ENCODE data around the gene PTPN12. TPM values are rescaled to one million over a fixed set of nuclear protein-coding genes. Genes with fewer than 3 reads are reported as not detected.

PTPN12 gene
- total and polyA plus RNA-seq, 2 donors (not counting 1 experiment from before 2014, with no cell fraction given), result 18.0 to 78.8 TPM

- Histone ChIP-seq H3K4me2 (replicated peaks; ENCODE audit: low read depth, low read length, poor library complexity, severe bottlenecking) (no peak overlapping the region), H3K27ac (ENCODE audit: low read length in 2 of 2) (no peak overlapping the region), H3K4me1 (ENCODE audit: control insufficient read depth in 2 of 2, insufficient read depth in 2 of 2, low read length in 2 of 2) (no peaks in the 10 kb centered on the region), H3K9me3 (ENCODE audit: control extremely low read depth in 1 of 3, control insufficient read depth in 2 of 3, insufficient read depth in 1 of 3, low read length in 2 of 3) (no peaks in the 10 kb centered on the region), H3K36me3 (replicated peaks in 1 of 2; ENCODE audit: control extremely low read depth in 1 of 2, control insufficient read depth in 1 of 2, extremely low read depth in 1 of 2, insufficient read depth in 2 of 2, low read length in 1 of 2) (no peaks in the 10 kb centered on the region), H3K79me2 (ENCODE audit: control insufficient read depth, insufficient read depth, low read length) (no peaks in the 10 kb centered on the region), H4K20me1 (ENCODE audit: control insufficient read depth, insufficient read depth, low read length, poor library complexity, severe bottlenecking) (no peaks in the 10 kb centered on the region), H3K27me3 (replicated peaks in 1 of 4; ENCODE audit: control extremely low read depth in 1 of 4, control insufficient read depth in 3 of 4, insufficient read depth in 4 of 4, low read length in 3 of 4) (no peaks in the 10 kb centered on the region), H3K4me3 (ENCODE audit: control extremely low read depth in 1 of 5, extremely low read depth in 1 of 5, insufficient read depth in 1 of 5, low read depth in 2 of 5, low read length in 4 of 5) (no peak overlapping the region), H2AFZ (ENCODE audit: insufficient read depth, low read depth, low read length, poor library complexity, severe bottlenecking) (no peak overlapping the region), H3K9ac (ENCODE audit: low read length) (no peak overlapping the region)
- CTCF ChIA-PET, result interaction anchor here (1.0 to 1.4 kb wide), 2 partner anchors 9 to 16 kb away, joined by 3 to 4 read pairs; no protein-coding TSS in a partner anchor
- Mint-ChIP-seq H3K27ac (no peak overlapping the region), H3K4me3 (no peak overlapping the region), H3K4me1 (no peaks in the 10 kb centered on the region), H3K27me3 (no peaks in the 10 kb centered on the region), H3K9me3 (ENCODE audit: insufficient read depth) (no peaks in the 10 kb centered on the region)
- intact Hi-C loops (cut with micrococcal nuclease), result no loop called here
- DNase-seq (no peak), ATAC-seq (ENCODE audit: low read depth) (no peak)
- no CpG with 5 or more reads among the region's 6 CpGs for WGBS (ENCODE audit: insufficient coverage)
- POLR2A ChIA-PET, result interaction anchor here (0.5 kb wide), 1 partner anchor 688 kb away, joined by 3 read pairs; no protein-coding TSS in a partner anchor
- TF ChIP-seq EZH2 (IDR thresholded peaks at IDR 0.05; ENCODE audit: borderline replicate concordance, insufficient read depth, low read depth, low read length, poor library complexity, severe bottlenecking), result no peak
- no peak for TF ChIP-seq CTCF (IDR thresholded peaks at IDR 0.05)
These were observed 130.5 kb downstream of the PTPN12 start for GRCh38 chr7:77667459-77668086.

GRCh38 chr7:77674878-77675277 lies 137.8 kb downstream of the PTPN12 start:
- DNase-seq, result no peak
- ChIA-PET POLR2A (no interaction called here), CTCF (interaction anchor here (2.2 kb wide), 1 partner anchor 23 kb away, joined by 7 read pairs; no protein-coding TSS in a partner anchor)
- no peaks in the 10 kb centered on the region for H3K27me3 Mint-ChIP-seq
- TF ChIP-seq EZH2 (IDR thresholded peaks at IDR 0.05; ENCODE audit: borderline replicate concordance, insufficient read depth, low read depth, low read length, poor library complexity, severe bottlenecking) (no peak), CTCF (IDR thresholded peaks at IDR 0.05) (no peak)
- no peak overlapping the region for H3K4me3 Mint-ChIP-seq
- Histone ChIP-seq H3K27ac (ENCODE audit: low read length in 2 of 2) (no peak overlapping the region), H3K4me2 (replicated peaks; ENCODE audit: low read depth, low read length, poor library complexity, severe bottlenecking) (no peak overlapping the region), H3K9me3 (ENCODE audit: control extremely low read depth in 1 of 3, control insufficient read depth in 2 of 3, insufficient read depth in 1 of 3, low read length in 2 of 3) (no peaks in the 10 kb centered on the region), H2AFZ (ENCODE audit: insufficient read depth, low read depth, low read length, poor library complexity, severe bottlenecking) (no peak overlapping the region), H3K9ac (ENCODE audit: low read length) (no peak overlapping the region), H3K4me3 (ENCODE audit: control extremely low read depth in 1 of 5, extremely low read depth in 1 of 5, insufficient read depth in 1 of 5, low read depth in 2 of 5, low read length in 4 of 5) (no peak overlapping the region), H3K27me3 (replicated peaks in 1 of 4; ENCODE audit: control extremely low read depth in 1 of 4, control insufficient read depth in 3 of 4, insufficient read depth in 4 of 4, low read length in 3 of 4) (no peaks in the 10 kb centered on the region), H3K4me1 (ENCODE audit: control insufficient read depth in 2 of 2, insufficient read depth in 2 of 2, low read length in 2 of 2) (no peaks in the 10 kb centered on the region), H3K79me2 (ENCODE audit: control insufficient read depth, insufficient read depth, low read length) (no peaks in the 10 kb centered on the region), H4K20me1 (ENCODE audit: control insufficient read depth, insufficient read depth, low read length, poor library complexity, severe bottlenecking) (no peaks in the 10 kb centered on the region), H3K36me3 (replicated peaks in 1 of 2; ENCODE audit: control extremely low read depth in 1 of 2, control insufficient read depth in 1 of 2, extremely low read depth in 1 of 2, insufficient read depth in 2 of 2, low read length in 1 of 2) (no peaks in the 10 kb centered on the region)
- H3K27ac Mint-ChIP-seq, result no peak overlapping the region
- H3K4me1 Mint-ChIP-seq, result no peaks in the 10 kb centered on the region
- intact Hi-C loops (cut with micrococcal nuclease), result no loop called here
- WGBS (ENCODE audit: insufficient coverage), result 100% methylated on average over 3 of the region's 5 CpGs
- no peak for ATAC-seq (ENCODE audit: low read depth)
- H3K9me3 Mint-ChIP-seq (ENCODE audit: insufficient read depth), result no peaks in the 10 kb centered on the region

Measured in B cell (primary cell).